ENCODE results near the gene DGKG. TPM values are rescaled to one million over a fixed set of nuclear protein-coding genes. Genes with fewer than 3 reads are reported as not detected.

Gene DGKG
- total and polyA plus RNA-seq, 3 experiments from 2014 or later = 0.04 to 0.20 TPM; not detected in 1

GRCh38 chr3:186362988-186363387 lies 954 bp upstream of the DGKG start:
- no peaks in the 10 kb centered on the region for H3K9me3 ChIP-seq (ENCODE audit: low read length)
- no peaks in the 10 kb centered on the region for H3K36me3 ChIP-seq (ENCODE audit: insufficient read depth, low read length)
- Mint-ChIP-seq H3K4me3 (peak overlapping the region in 2 of 7 donors; percentile 42 to 73), H3K4me1 (peaks cover 3 to 7% (median 5%) of the 10 kb centered on the region in 3 donors), H3K36me3 (no peaks in the 10 kb centered on the region), H3K27me3 (peaks cover 26 to 64% of the 10 kb centered on the region in 2 donors), H3K27ac (no peak overlapping the region), H3K9me3 (no peaks in the 10 kb centered on the region)
- CTCF ChIA-PET = no interaction called here
- H3K27me3 ChIP-seq (ENCODE audit: insufficient read depth, low read length, poor library complexity, severe bottlenecking) = peaks cover 15% of the 10 kb centered on the region
- no peak overlapping the region for H3K4me3 ChIP-seq (ENCODE audit: low read length)
- no peak for DNase-seq
- H3K27ac ChIP-seq (ENCODE audit: low read depth, low read length) = no peak overlapping the region
- POLR2A ChIA-PET = no interaction called here
- no peaks in the 10 kb centered on the region for H3K4me1 ChIP-seq (ENCODE audit: insufficient read depth, low read length)

GRCh38 chr3:186362537-186362842 lies 456 bp upstream of the DGKG start:
- no peaks in the 10 kb centered on the region for H3K4me1 ChIP-seq (ENCODE audit: insufficient read depth, low read length)
- H3K27me3 ChIP-seq (ENCODE audit: insufficient read depth, low read length, poor library complexity, severe bottlenecking) = peaks cover 15% of the 10 kb centered on the region
- Mint-ChIP-seq H3K27ac (no peak overlapping the region), H3K36me3 (no peaks in the 10 kb centered on the region), H3K9me3 (no peaks in the 10 kb centered on the region), H3K27me3 (peaks cover 28 to 64% of the 10 kb centered on the region in 2 donors), H3K4me3 (peak overlapping the region in 5 of 7 donors; percentile 22 to 67 (median 33)), H3K4me1 (peaks cover 3 to 7% (median 5%) of the 10 kb centered on the region in 3 donors)
- H3K4me3 ChIP-seq (ENCODE audit: low read length) = no peak overlapping the region
- ChIA-PET POLR2A (no interaction called here), CTCF (no interaction called here)
- DNase-seq = no peak
- H3K36me3 ChIP-seq (ENCODE audit: insufficient read depth, low read length) = no peaks in the 10 kb centered on the region
- no peaks in the 10 kb centered on the region for H3K9me3 ChIP-seq (ENCODE audit: low read length)
- H3K27ac ChIP-seq (ENCODE audit: low read depth, low read length) = no peak overlapping the region

- Histone ChIP-seq H3K9me3 (ENCODE audit: low read length) (no peaks in the 10 kb centered on the region), H3K27ac (ENCODE audit: low read depth, low read length) (no peak overlapping the region), H3K36me3 (ENCODE audit: insufficient read depth, low read length) (no peaks in the 10 kb centered on the region), H3K4me3 (ENCODE audit: low read length) (no peak overlapping the region), H3K4me1 (ENCODE audit: insufficient read depth, low read length) (no peaks in the 10 kb centered on the region), H3K27me3 (ENCODE audit: insufficient read depth, low read length, poor library complexity, severe bottlenecking) (peaks cover 15% of the 10 kb centered on the region)
- Mint-ChIP-seq H3K9me3 (no peaks in the 10 kb centered on the region), H3K27ac (no peak overlapping the region), H3K4me1 (peaks cover 3 to 7% (median 5%) of the 10 kb centered on the region in 3 donors), H3K36me3 (no peaks in the 10 kb centered on the region), H3K27me3 (peaks cover 30 to 61% of the 10 kb centered on the region in 2 donors), H3K4me3 (no peak overlapping the region)
- CTCF ChIA-PET = no interaction called here
- POLR2A ChIA-PET = no interaction called here
- no peak for DNase-seq
These were observed 730 bp downstream of the DGKG start for GRCh38 chr3:186361246-186361761.

- no peaks in the 10 kb centered on the region for H3K4me1 ChIP-seq (ENCODE audit: insufficient read depth, low read length)
- no peaks in the 10 kb centered on the region for H3K9me3 Mint-ChIP-seq
- ChIA-PET CTCF (no interaction called here), POLR2A (no interaction called here)
- H3K27me3 Mint-ChIP-seq = peaks cover 35 to 65% of the 10 kb centered on the region in 2 donors
- no peaks in the 10 kb centered on the region for H3K36me3 Mint-ChIP-seq
- H3K9me3 ChIP-seq (ENCODE audit: low read length) = no peaks in the 10 kb centered on the region
- peaks cover 15% of the 10 kb centered on the region for H3K27me3 ChIP-seq (ENCODE audit: insufficient read depth, low read length, poor library complexity, severe bottlenecking)
- H3K27ac Mint-ChIP-seq = no peak overlapping the region
- peaks cover 3 to 7% (median 5%) of the 10 kb centered on the region in 3 donors for H3K4me1 Mint-ChIP-seq
- DNase-seq = no peak
- H3K36me3 ChIP-seq (ENCODE audit: insufficient read depth, low read length) = no peaks in the 10 kb centered on the region
- no peak overlapping the region for H3K4me3 ChIP-seq (ENCODE audit: low read length)
- H3K27ac ChIP-seq (ENCODE audit: low read depth, low read length) = no peak overlapping the region
- H3K4me3 Mint-ChIP-seq = peak overlapping the region in 3 of 7 donors; percentile 12 to 18 (median 15)
These were observed 1.3 kb downstream of the DGKG start for GRCh38 chr3:186360779-186361178.

GRCh38 chr3:186359078-186359477 lies 3.0 kb downstream of the DGKG start:
- Mint-ChIP-seq H3K36me3 (no peaks in the 10 kb centered on the region), H3K27me3 (peaks cover 32 to 58% of the 10 kb centered on the region in 2 donors), H3K9me3 (no peaks in the 10 kb centered on the region), H3K27ac (no peak overlapping the region), H3K4me3 (no peak overlapping the region), H3K4me1 (peaks cover 3 to 7% (median 5%) of the 10 kb centered on the region in 3 donors)
- Histone ChIP-seq H3K27ac (ENCODE audit: low read depth, low read length) (no peak overlapping the region), H3K9me3 (ENCODE audit: low read length) (no peaks in the 10 kb centered on the region), H3K4me1 (ENCODE audit: insufficient read depth, low read length) (no peaks in the 10 kb centered on the region), H3K36me3 (ENCODE audit: insufficient read depth, low read length) (no peaks in the 10 kb centered on the region), H3K4me3 (ENCODE audit: low read length) (no peak overlapping the region), H3K27me3 (ENCODE audit: insufficient read depth, low read length, poor library complexity, severe bottlenecking) (peaks cover 15% of the 10 kb centered on the region)
- ChIA-PET CTCF (no interaction called here), POLR2A (no interaction called here)
- DNase-seq = no peak

- Mint-ChIP-seq H3K4me1 (peaks cover 0 to 5% (median 3%) of the 10 kb centered on the region in 3 donors), H3K4me3 (no peak overlapping the region), H3K9me3 (no peaks in the 10 kb centered on the region), H3K36me3 (peaks cover 0 to 3% (median 0%) of the 10 kb centered on the region in 3 donors), H3K27ac (peak overlapping the region in 1 of 8 donors; percentile 1), H3K27me3 (peaks cover 26 to 56% of the 10 kb centered on the region in 2 donors)
- H3K4me3 ChIP-seq (ENCODE audit: low read length) = no peak overlapping the region
- H3K27me3 ChIP-seq (ENCODE audit: insufficient read depth, low read length, poor library complexity, severe bottlenecking) = peaks cover 4% of the 10 kb centered on the region
- no peak for DNase-seq
- no peaks in the 10 kb centered on the region for H3K36me3 ChIP-seq (ENCODE audit: insufficient read depth, low read length)
- H3K27ac ChIP-seq (ENCODE audit: low read depth, low read length) = no peak overlapping the region
- no peaks in the 10 kb centered on the region for H3K9me3 ChIP-seq (ENCODE audit: low read length)
- ChIA-PET CTCF (no interaction called here), POLR2A (no interaction called here)
- H3K4me1 ChIP-seq (ENCODE audit: insufficient read depth, low read length) = no peaks in the 10 kb centered on the region
These were observed 5.9 kb downstream of the DGKG start for GRCh38 chr3:186356152-186356551.

- ChIA-PET POLR2A (no interaction called here), CTCF (no interaction called here)
- H3K27ac ChIP-seq (ENCODE audit: low read depth, low read length) = no peak overlapping the region
- no peaks in the 10 kb centered on the region for H3K27me3 ChIP-seq (ENCODE audit: insufficient read depth, low read length, poor library complexity, severe bottlenecking)
- no peaks in the 10 kb centered on the region for H3K9me3 ChIP-seq (ENCODE audit: low read length)
- Mint-ChIP-seq H3K4me3 (no peak overlapping the region), H3K36me3 (peaks cover 0 to 3% (median 0%) of the 10 kb centered on the region in 3 donors), H3K4me1 (no peaks in the 10 kb centered on the region), H3K27ac (no peak overlapping the region), H3K27me3 (peaks cover 21 to 45% of the 10 kb centered on the region in 2 donors), H3K9me3 (no peaks in the 10 kb centered on the region)
- no peaks in the 10 kb centered on the region for H3K36me3 ChIP-seq (ENCODE audit: insufficient read depth, low read length)
- no peak for DNase-seq
- H3K4me3 ChIP-seq (ENCODE audit: low read length) = no peak overlapping the region
- H3K4me1 ChIP-seq (ENCODE audit: insufficient read depth, low read length) = no peaks in the 10 kb centered on the region
These were observed 7.9 kb downstream of the DGKG start for GRCh38 chr3:186354100-186354499.

- Histone ChIP-seq H3K4me3 (ENCODE audit: low read length) (no peak overlapping the region), H3K27me3 (ENCODE audit: insufficient read depth, low read length, poor library complexity, severe bottlenecking) (no peaks in the 10 kb centered on the region), H3K9me3 (ENCODE audit: low read length) (no peaks in the 10 kb centered on the region), H3K36me3 (ENCODE audit: insufficient read depth, low read length) (no peaks in the 10 kb centered on the region), H3K27ac (ENCODE audit: low read depth, low read length) (no peak overlapping the region), H3K4me1 (ENCODE audit: insufficient read depth, low read length) (no peaks in the 10 kb centered on the region)
- Mint-ChIP-seq H3K4me3 (no peak overlapping the region), H3K36me3 (peaks cover 0 to 3% (median 0%) of the 10 kb centered on the region in 3 donors), H3K27me3 (peaks cover 17 to 30% of the 10 kb centered on the region in 2 donors), H3K9me3 (no peaks in the 10 kb centered on the region), H3K4me1 (no peaks in the 10 kb centered on the region), H3K27ac (no peak overlapping the region)
- ChIA-PET CTCF (no interaction called here), POLR2A (no interaction called here)
- no peak for DNase-seq
These were observed 9.7 kb downstream of the DGKG start for GRCh38 chr3:186352369-186352768.

- H3K36me3 Mint-ChIP-seq = no peaks in the 10 kb centered on the region
- peaks cover 0 to 7% (median 5%) of the 10 kb centered on the region in 5 donors for H3K9me3 Mint-ChIP-seq
- no peaks in the 10 kb centered on the region for H3K36me3 ChIP-seq (ENCODE audit: insufficient read depth, low read length)
- H3K4me1 ChIP-seq (ENCODE audit: insufficient read depth, low read length) = no peaks in the 10 kb centered on the region
- H3K27ac ChIP-seq (ENCODE audit: low read depth, low read length) = no peak overlapping the region
- H3K9me3 ChIP-seq (ENCODE audit: low read length) = no peaks in the 10 kb centered on the region
- no peak overlapping the region for H3K4me3 ChIP-seq (ENCODE audit: low read length)
- no peaks in the 10 kb centered on the region for H3K27me3 ChIP-seq (ENCODE audit: insufficient read depth, low read length, poor library complexity, severe bottlenecking)
- POLR2A ChIA-PET = no interaction called here
- peak overlapping the region in 1 of 8 donors; percentile 67 for H3K27ac Mint-ChIP-seq
- H3K4me3 Mint-ChIP-seq = no peak overlapping the region
- H3K4me1 Mint-ChIP-seq = peaks cover 0 to 11% (median 3%) of the 10 kb centered on the region in 3 donors
- peaks cover 6 to 11% of the 10 kb centered on the region in 2 donors for H3K27me3 Mint-ChIP-seq
- CTCF ChIA-PET = no interaction called here
- no peak for DNase-seq
These were observed 19.8 kb downstream of the DGKG start for GRCh38 chr3:186342197-186342596.

Measured in CD8-positive, alpha-beta memory T cell (primary cell).